AG04450 (cell line): ENCODE data around the gene FDXR. TPM values are rescaled to one million over a fixed set of nuclear protein-coding genes. Genes with fewer than 3 reads are reported as not detected.

Source experiments
- CTCF ChIA-PET: fragments of 300-600, 350-600 bp; formaldehyde crosslinking; extraction: SDS; loops from one replicate; lab custom pipeline; 2022; ENCODE audit warnings: antibody characterized with exemption, inconsistent platforms; lab: Charles Lee
- POLR2A ChIA-PET: fragments of 350-600 bp; formaldehyde crosslinking; extraction: SDS; loops from one replicate; lab custom pipeline; 2021; ENCODE audit warnings: antibody characterized with exemption, inconsistent platforms; lab: Yijun Ruan, JAX
- DNase-seq: peaks from one replicate; pipeline ENCODE4 v3.0.0-alpha.2; 2011; ENCODE audit warnings: low read depth, low spot score
- H3K27ac ChIP-seq: one replicate; pipeline ENCODE4 v1.5.1; 2012; ENCODE audit warnings: low read depth, low read length, control low read depth
- H3K27me3 ChIP-seq: one replicate; pipeline ENCODE4 v1.6.0; 2012; ENCODE audit warnings: low read length; ENCODE audit not compliant: control insufficient read depth, insufficient read depth
- H3K4me3 ChIP-seq: 2 replicates; pipeline ENCODE4 v1.5.1; 2011; ENCODE audit warnings: mild to moderate bottlenecking, low read depth, low read length, control low read depth
- H3K9me3 ChIP-seq: 2 replicates; pipeline ENCODE4 v1.5.1; 2012; ENCODE audit warnings: low read length; ENCODE audit not compliant: control insufficient read depth, insufficient read depth
- CTCF ChIP-seq: IDR thresholded peaks from 2 replicates; pipeline ENCODE4 v1.5.1; 2011; ENCODE audit warnings: low read depth, low read length, control low read depth, inconsistent platforms
- polyA plus RNA-seq: library from polyadenylated mRNA; depleted of rRNA; stranded (reverse); fragments of >200 nt; gene quantifications from 2 replicates; pipeline ENCODE4 v1.2.3, GENCODE V29; 2011

The FDXR gene
- polyA plus RNA-seq, 1 experiment: 23.0 TPM

DNA sequence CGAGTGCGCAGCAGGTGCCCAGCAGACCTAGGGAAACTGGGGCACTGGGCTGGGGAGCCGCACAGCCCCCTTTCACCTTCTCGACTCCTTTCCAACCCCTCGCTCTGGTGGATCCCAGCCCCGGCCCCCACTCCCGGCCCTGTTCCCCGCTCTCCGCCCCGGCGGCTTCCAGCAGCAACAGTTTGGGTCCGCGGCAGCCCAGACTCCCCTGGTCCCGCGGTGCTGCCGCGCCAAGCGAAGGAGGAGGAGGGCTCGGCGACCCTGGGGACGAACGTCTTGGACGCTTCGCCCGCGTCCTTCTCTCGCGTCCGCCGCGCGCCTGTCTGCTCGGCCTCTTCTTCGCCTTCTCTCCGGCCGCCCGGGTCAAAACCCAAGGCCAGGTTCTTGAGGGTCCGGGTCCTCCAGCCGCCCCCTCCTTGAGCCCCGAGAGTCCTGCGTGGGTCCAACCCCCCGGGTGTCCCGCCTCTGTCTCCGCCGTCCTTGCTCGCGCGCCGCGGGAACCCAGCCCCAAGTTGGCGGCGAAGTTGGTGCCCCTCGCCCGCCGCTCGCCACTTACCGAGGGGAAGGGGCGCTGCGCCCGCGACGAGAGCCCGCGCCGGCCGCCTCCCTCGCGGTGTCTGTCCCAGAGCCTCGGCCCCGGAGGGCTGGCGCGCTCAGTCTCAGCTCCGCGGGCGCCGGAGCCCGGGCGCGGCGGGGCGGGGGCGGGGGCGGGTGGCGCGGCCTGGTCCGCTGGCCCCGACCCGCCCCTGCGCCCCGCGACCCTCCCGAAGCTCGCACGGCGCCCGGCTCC, 11.7 kb downstream of the FDXR start:
- no peak for TF ChIP-seq CTCF
- Histone ChIP-seq H3K27ac (no peak overlapping the region), H3K27me3 (peaks cover 40% of the 10 kb centered on the region), H3K9me3 (no peaks in the 10 kb centered on the region; the same call in 1 of the 2 replicates), H3K4me3 (no peak overlapping the region)
- ChIA-PET CTCF (interaction anchor here (0.7 to 8.5 kb wide), 11 partner anchors 8 to 1606 kb away, joined by 3 to 198 read pairs (median 5); partner anchors contain the start of gene NAT9), POLR2A (interaction anchor here (0.6 to 1.7 kb wide), 3 partner anchors 9 to 18 kb away, joined by 3 to 11 read pairs (median 7); partner anchors contain the start of gene FDXR)
- no peak for DNase-seq

- TF ChIP-seq CTCF: no peak
- Histone ChIP-seq H3K4me3 (no peak overlapping the region), H3K27ac (no peak overlapping the region), H3K27me3 (peaks cover 46% of the 10 kb centered on the region), H3K9me3 (no peaks in the 10 kb centered on the region; the same call in 1 of the 2 replicates)
- no peak for DNase-seq
- POLR2A ChIA-PET: no interaction called here
- CTCF ChIA-PET: interaction anchor here (0.7 to 8.5 kb wide), 8 partner anchors 17 to 1606 kb away, joined by 3 to 198 read pairs (median 4); no protein-coding TSS in a partner anchor
These were observed 12.4 kb downstream of the FDXR start for GRCh38 chr17:74860229-74860871.

GRCh38 chr17:74859459-74860228, 13.2 kb downstream of the FDXR start, which contains the start of gene GRIN2C:
Gene GRIN2C, minus strand, starts transcription at chr17:74859885. Its CDS starts 4,793 bp downstream, at chr17:74855092.
- POLR2A ChIA-PET: no interaction called here
- H3K27me3 ChIP-seq: peaks cover 52% of the 10 kb centered on the region

More at GRCh38 chr17:74859459-74860228, 13.2 kb downstream of the FDXR start, which contains the start of gene GRIN2C:
- Histone ChIP-seq H3K27ac (no peak within 1 kb of the TSS), H3K9me3 (no peaks in the 10 kb centered on the region; the same call in 1 of the 2 replicates), H3K4me3 (no peak within 1 kb of the TSS)
- TF ChIP-seq CTCF: no peak
- no peak for DNase-seq
- CTCF ChIA-PET: interaction anchor here (0.8 to 5.4 kb wide), 8 partner anchors 17 to 203 kb away, joined by 3 to 41 read pairs (median 4); no protein-coding TSS in a partner anchor
